Ishikawa (cell line): ENCODE measurements around the gene TMIGD1.

Experiments used
- CEBPB ChIP-seq: IDR thresholded peaks from 2 replicates; pipeline ENCODE4 v1.6.1; 2012
- NFIC ChIP-seq: IDR thresholded peaks from 2 replicates; pipeline ENCODE4 v1.6.1; 2012
- RAD21 ChIP-seq: IDR thresholded peaks from 2 replicates; pipeline ENCODE4 v1.6.1; 2012; ENCODE audit warnings: low read depth
- TEAD4 ChIP-seq: IDR thresholded peaks from 2 replicates; pipeline ENCODE4 v1.6.1; 2012
- TF ChIP-seq, protein P1 (sequence below): IDR thresholded peaks from 2 replicates; pipeline ENCODE4 v1.6.1; 2012
- TF ChIP-seq, protein P2 (sequence below): IDR thresholded peaks from 2 replicates; pipeline ENCODE4 v1.6.1; 2012; ENCODE audit warnings: low read depth, mild to moderate bottlenecking

DNA sequence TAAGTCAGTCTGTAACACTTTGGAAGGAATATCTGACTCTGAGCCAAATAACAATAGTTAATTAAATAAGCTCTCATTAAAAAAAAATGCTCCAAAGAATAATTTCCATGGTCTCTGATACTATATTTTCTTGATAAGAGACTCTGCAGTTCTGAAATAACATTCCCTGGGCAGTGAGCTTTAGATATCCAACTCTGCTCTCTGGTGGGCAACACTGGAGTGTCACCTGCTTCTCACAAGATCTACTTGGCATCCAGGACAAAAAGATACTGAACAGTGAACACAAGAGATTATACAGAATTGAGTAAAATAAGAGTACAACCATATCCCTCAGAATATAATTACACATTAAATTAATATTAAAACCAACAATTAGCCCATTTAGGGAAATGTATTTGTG is 55.8 kb downstream of the TMIGD1 start:
- TF ChIP-seq RAD21 (peak; percentile 38), CEBPB (no peak), NFIC (no peak), TEAD4 (no peak)
- TF ChIP-seq, protein P1, sequence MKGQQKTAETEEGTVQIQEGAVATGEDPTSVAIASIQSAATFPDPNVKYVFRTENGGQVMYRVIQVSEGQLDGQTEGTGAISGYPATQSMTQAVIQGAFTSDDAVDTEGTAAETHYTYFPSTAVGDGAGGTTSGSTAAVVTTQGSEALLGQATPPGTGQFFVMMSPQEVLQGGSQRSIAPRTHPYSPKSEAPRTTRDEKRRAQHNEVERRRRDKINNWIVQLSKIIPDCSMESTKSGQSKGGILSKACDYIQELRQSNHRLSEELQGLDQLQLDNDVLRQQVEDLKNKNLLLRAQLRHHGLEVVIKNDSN = no peak
- TF ChIP-seq, protein P2, sequence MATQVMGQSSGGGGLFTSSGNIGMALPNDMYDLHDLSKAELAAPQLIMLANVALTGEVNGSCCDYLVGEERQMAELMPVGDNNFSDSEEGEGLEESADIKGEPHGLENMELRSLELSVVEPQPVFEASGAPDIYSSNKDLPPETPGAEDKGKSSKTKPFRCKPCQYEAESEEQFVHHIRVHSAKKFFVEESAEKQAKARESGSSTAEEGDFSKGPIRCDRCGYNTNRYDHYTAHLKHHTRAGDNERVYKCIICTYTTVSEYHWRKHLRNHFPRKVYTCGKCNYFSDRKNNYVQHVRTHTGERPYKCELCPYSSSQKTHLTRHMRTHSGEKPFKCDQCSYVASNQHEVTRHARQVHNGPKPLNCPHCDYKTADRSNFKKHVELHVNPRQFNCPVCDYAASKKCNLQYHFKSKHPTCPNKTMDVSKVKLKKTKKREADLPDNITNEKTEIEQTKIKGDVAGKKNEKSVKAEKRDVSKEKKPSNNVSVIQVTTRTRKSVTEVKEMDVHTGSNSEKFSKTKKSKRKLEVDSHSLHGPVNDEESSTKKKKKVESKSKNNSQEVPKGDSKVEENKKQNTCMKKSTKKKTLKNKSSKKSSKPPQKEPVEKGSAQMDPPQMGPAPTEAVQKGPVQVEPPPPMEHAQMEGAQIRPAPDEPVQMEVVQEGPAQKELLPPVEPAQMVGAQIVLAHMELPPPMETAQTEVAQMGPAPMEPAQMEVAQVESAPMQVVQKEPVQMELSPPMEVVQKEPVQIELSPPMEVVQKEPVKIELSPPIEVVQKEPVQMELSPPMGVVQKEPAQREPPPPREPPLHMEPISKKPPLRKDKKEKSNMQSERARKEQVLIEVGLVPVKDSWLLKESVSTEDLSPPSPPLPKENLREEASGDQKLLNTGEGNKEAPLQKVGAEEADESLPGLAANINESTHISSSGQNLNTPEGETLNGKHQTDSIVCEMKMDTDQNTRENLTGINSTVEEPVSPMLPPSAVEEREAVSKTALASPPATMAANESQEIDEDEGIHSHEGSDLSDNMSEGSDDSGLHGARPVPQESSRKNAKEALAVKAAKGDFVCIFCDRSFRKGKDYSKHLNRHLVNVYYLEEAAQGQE = no peak
